Immature natural killer cell (primary cell): ENCODE results near the gene PDE10A. TPM values are rescaled to one million over a fixed set of nuclear protein-coding genes. Genes with fewer than 3 reads are reported as not detected.

ENCODE experiments used
- DNase-seq, 3 donors: peaks; one replicate each; pipeline ENCODE4 v3.0.0; 2022; ENCODE audit warnings: mixed read lengths in 1 of 3
- H3K27ac Mint-ChIP-seq, 6 donors: one replicate each; pipeline ENCODE4 v1.8.0; 2020; ENCODE audit warnings: mixed read lengths in 6 of 6, mild to moderate bottlenecking in 5 of 6, inconsistent platforms in 4 of 6, moderate library complexity in 3 of 6
- H3K27me3 Mint-ChIP-seq, 3 donors: one replicate each; pipeline ENCODE4 v1.8.0; 2020 to 2021; ENCODE audit warnings: low read depth in 3 of 3, mild to moderate bottlenecking in 3 of 3, mixed read lengths in 3 of 3, moderate library complexity in 3 of 3, inconsistent platforms in 1 of 3
- H3K36me3 Mint-ChIP-seq, 3 donors: one replicate each; pipeline ENCODE4 v1.8.0; 2020; ENCODE audit warnings: mixed read lengths in 3 of 3, inconsistent platforms in 2 of 3, mild to moderate bottlenecking in 2 of 3
- H3K4me1 Mint-ChIP-seq, 2 donors: one replicate each; pipeline ENCODE4 v1.8.0; 2020; ENCODE audit warnings: inconsistent platforms in 2 of 2, mild to moderate bottlenecking in 2 of 2, mixed read lengths in 2 of 2, moderate library complexity in 1 of 2
- H3K4me3 Mint-ChIP-seq, 5 donors: one replicate each; pipeline ENCODE4 v1.8.0; 2020; ENCODE audit warnings: mild to moderate bottlenecking in 5 of 5, mixed read lengths in 5 of 5, inconsistent platforms in 3 of 5, moderate library complexity in 3 of 5
- H3K9me3 Mint-ChIP-seq, 6 donors: one replicate each; pipeline ENCODE4 v1.8.0; 2020; ENCODE audit warnings: mild to moderate bottlenecking in 6 of 6, mixed read lengths in 6 of 6, inconsistent platforms in 4 of 6, moderate library complexity in 3 of 6
- polyA plus RNA-seq, 3 donors: library from polyadenylated mRNA; unstranded; fragments of 300-500 nt; fragmentation: Illumina TruSeq; gene quantifications; one replicate each; pipeline ENCODE4 v1.2.3, GENCODE V29; 2021

Gene PDE10A
- polyA plus RNA-seq, 3 donors from 2014 or later = not detected

- Mint-ChIP-seq H3K27me3 (peaks cover 0 to 3% (median 0%) of the 10 kb centered on the region in 3 donors), H3K4me1 (no peaks in the 10 kb centered on the region), H3K27ac (no peak overlapping the region), H3K36me3 (no peaks in the 10 kb centered on the region), H3K9me3 (peaks cover 0 to 1% (median 0%) of the 10 kb centered on the region in 6 donors), H3K4me3 (no peak overlapping the region)
- DNase-seq = no peak
These were observed 29.1 kb upstream of the PDE10A start for GRCh38 chr6:165692106-165692653.

- Mint-ChIP-seq H3K27ac (no peak overlapping the region), H3K9me3 (peaks cover 0 to 2% (median 0%) of the 10 kb centered on the region in 6 donors), H3K4me3 (no peak overlapping the region), H3K27me3 (peaks cover 0 to 4% (median 3%) of the 10 kb centered on the region in 3 donors), H3K4me1 (no peaks in the 10 kb centered on the region), H3K36me3 (no peaks in the 10 kb centered on the region)
- no peak for DNase-seq
These were observed 26.7 kb upstream of the PDE10A start for GRCh38 chr6:165689699-165690098.

- H3K36me3 Mint-ChIP-seq = no peaks in the 10 kb centered on the region
- no peak overlapping the region for H3K27ac Mint-ChIP-seq
These were observed 23.7 kb upstream of the PDE10A start for GRCh38 chr6:165686596-165687365.

GRCh38 chr6:165685302-165685701 is 22.3 kb upstream of the PDE10A start:
- H3K27me3 Mint-ChIP-seq = peaks cover 0 to 4% (median 3%) of the 10 kb centered on the region in 3 donors
- H3K4me3 Mint-ChIP-seq = no peak overlapping the region
- H3K4me1 Mint-ChIP-seq = no peaks in the 10 kb centered on the region

More at GRCh38 chr6:165686596-165687365, 23.7 kb upstream of the PDE10A start:
- Mint-ChIP-seq H3K4me3 (no peak overlapping the region), H3K9me3 (peaks cover 0 to 4% (median under 1%) of the 10 kb centered on the region in 6 donors), H3K27me3 (peaks cover 0 to 4% (median 3%) of the 10 kb centered on the region in 3 donors), H3K4me1 (no peaks in the 10 kb centered on the region)
- no peak for DNase-seq

GRCh38 chr6:165684333-165684732 is 21.3 kb upstream of the PDE10A start:
- Mint-ChIP-seq H3K9me3 (peaks cover 0 to 4% (median 0%) of the 10 kb centered on the region in 6 donors), H3K4me1 (no peaks in the 10 kb centered on the region), H3K36me3 (no peaks in the 10 kb centered on the region), H3K27me3 (peaks cover under 1 to 4% (median 4%) of the 10 kb centered on the region in 3 donors), H3K4me3 (no peak overlapping the region), H3K27ac (no peak overlapping the region)
- no peak for DNase-seq

More at GRCh38 chr6:165685302-165685701, 22.3 kb upstream of the PDE10A start:
- H3K9me3 Mint-ChIP-seq = peaks cover 0 to 4% (median under 1%) of the 10 kb centered on the region in 6 donors
- DNase-seq = no peak
- no peak overlapping the region for H3K27ac Mint-ChIP-seq
- no peaks in the 10 kb centered on the region for H3K36me3 Mint-ChIP-seq

GRCh38 chr6:165680975-165681374 is 17.9 kb upstream of the PDE10A start:
- no peak for DNase-seq
- Mint-ChIP-seq H3K4me1 (no peaks in the 10 kb centered on the region), H3K36me3 (no peaks in the 10 kb centered on the region), H3K4me3 (no peak overlapping the region), H3K9me3 (peaks cover 0 to 3% (median 0%) of the 10 kb centered on the region in 6 donors), H3K27me3 (peaks cover 0 to 6% (median 4%) of the 10 kb centered on the region in 3 donors), H3K27ac (no peak overlapping the region)

GRCh38 chr6:165679326-165679725 is 16.3 kb upstream of the PDE10A start:
- Mint-ChIP-seq H3K36me3 (no peaks in the 10 kb centered on the region), H3K4me1 (no peaks in the 10 kb centered on the region), H3K27me3 (peaks cover 0 to 6% (median 0%) of the 10 kb centered on the region in 3 donors), H3K4me3 (no peak overlapping the region), H3K9me3 (peaks cover 0 to 3% (median 0%) of the 10 kb centered on the region in 6 donors), H3K27ac (no peak overlapping the region)
- no peak for DNase-seq

- Mint-ChIP-seq H3K4me1 (no peaks in the 10 kb centered on the region), H3K9me3 (peaks cover 0 to 3% (median 0%) of the 10 kb centered on the region in 6 donors), H3K4me3 (no peak overlapping the region), H3K27me3 (peaks cover 0 to 6% (median 0%) of the 10 kb centered on the region in 3 donors), H3K27ac (no peak overlapping the region), H3K36me3 (no peaks in the 10 kb centered on the region)
- no peak for DNase-seq
These were observed 15.9 kb upstream of the PDE10A start for GRCh38 chr6:165678904-165679303.

- Mint-ChIP-seq H3K27ac (no peak overlapping the region), H3K36me3 (no peaks in the 10 kb centered on the region), H3K9me3 (peaks cover 0 to 3% (median 0%) of the 10 kb centered on the region in 6 donors), H3K4me1 (no peaks in the 10 kb centered on the region), H3K27me3 (peaks cover 0 to 6% (median 0%) of the 10 kb centered on the region in 3 donors), H3K4me3 (no peak overlapping the region)
- DNase-seq = no peak
These were observed 15.4 kb upstream of the PDE10A start for GRCh38 chr6:165678429-165678828.

- Mint-ChIP-seq H3K36me3 (no peaks in the 10 kb centered on the region), H3K4me3 (no peak overlapping the region), H3K4me1 (no peaks in the 10 kb centered on the region), H3K9me3 (no peaks in the 10 kb centered on the region), H3K27me3 (peaks cover 0 to 6% (median 0%) of the 10 kb centered on the region in 3 donors), H3K27ac (no peak overlapping the region)
- DNase-seq = no peak
These were observed 14.1 kb upstream of the PDE10A start for GRCh38 chr6:165677091-165677490.

- Mint-ChIP-seq H3K27me3 (peaks cover 0 to 6% (median 0%) of the 10 kb centered on the region in 3 donors), H3K27ac (no peak overlapping the region), H3K4me1 (no peaks in the 10 kb centered on the region), H3K9me3 (no peaks in the 10 kb centered on the region), H3K4me3 (no peak overlapping the region), H3K36me3 (no peaks in the 10 kb centered on the region)
- no peak for DNase-seq
These were observed 13.5 kb upstream of the PDE10A start for GRCh38 chr6:165676435-165677068.

- H3K4me3 Mint-ChIP-seq = no peak overlapping the region
- H3K36me3 Mint-ChIP-seq = no peaks in the 10 kb centered on the region
- H3K27me3 Mint-ChIP-seq = peaks cover 0 to 6% (median 0%) of the 10 kb centered on the region in 3 donors
- no peaks in the 10 kb centered on the region for H3K4me1 Mint-ChIP-seq
- no peak overlapping the region for H3K27ac Mint-ChIP-seq
- no peaks in the 10 kb centered on the region for H3K9me3 Mint-ChIP-seq
- DNase-seq = no peak
These were observed 12.1 kb upstream of the PDE10A start for GRCh38 chr6:165675120-165675519.

GRCh38 chr6:165674155-165675029 is 11.4 kb upstream of the PDE10A start:
- no peak for DNase-seq
- no peak overlapping the region for H3K4me3 Mint-ChIP-seq
- no peaks in the 10 kb centered on the region for H3K36me3 Mint-ChIP-seq
- no peaks in the 10 kb centered on the region for H3K9me3 Mint-ChIP-seq
- peaks cover 0 to 2% (median 2%) of the 10 kb centered on the region in 3 donors for H3K27me3 Mint-ChIP-seq
- no peaks in the 10 kb centered on the region for H3K4me1 Mint-ChIP-seq
- no peak overlapping the region for H3K27ac Mint-ChIP-seq
